Testis (tissue), 5 donors: ENCODE data around the gene BSPH1. TPM values are rescaled to one million over a fixed set of nuclear protein-coding genes. Genes with fewer than 3 reads are reported as not detected.

Experiments
- DNase-seq: peaks from one replicate; pipeline ENCODE4 v3.0.0-alpha.2; 2019
- H3K27ac ChIP-seq, 2 donors: fragments of 200-600 bp; sonication (generic); one replicate each; pipeline ENCODE4 v1.5.1; 2019
- H3K27me3 ChIP-seq: fragments of 200-600 bp; sonication (generic); one replicate; pipeline ENCODE4 v1.5.1; 2019
- H3K36me3 ChIP-seq: fragments of 200-600 bp; sonication (generic); one replicate; pipeline ENCODE4 v1.5.1; 2017; ENCODE audit warnings: low read depth; ENCODE audit errors: missing control alignments
- H3K4me1 ChIP-seq: fragments of 200-600 bp; sonication (generic); one replicate; pipeline ENCODE4 v1.5.1; 2019
- H3K4me3 ChIP-seq, 2 donors: fragments of 200-600 bp; sonication (generic); one replicate each; pipeline ENCODE4 v1.5.1; 2017 to 2019
- H3K9me3 ChIP-seq: fragments of 200-600 bp; sonication (generic); one replicate; pipeline ENCODE4 v1.5.1; 2017
- POLR2A ChIP-seq: fragments of 450-650 bp; IDR thresholded peaks from one replicate; pipeline ENCODE4 v1.6.1; 2017; ENCODE audit warnings: antibody characterized with exemption, mild to moderate bottlenecking, moderate library complexity
- WGBS, 2 donors: methylation state at CpG; one replicate each; pipeline ENCODE4 v1.1.5; 2018; 5-methylcytosine and 5-hydroxymethylcytosine counted together
- intact Hi-C: fragments of 100-400 bp; cut with DNase I; formaldehyde crosslinking; loops from one replicate; pipeline ENCODE4 v1.15.1; 2023; ENCODE audit warnings: low total_unique reads
- long read RNA-seq, 2 donors: transcript quantifications; one replicate each; lab custom pipeline, GENCODE V29; 2026
- polyA plus RNA-seq: library from polyadenylated mRNA; stranded (reverse); fragments of 350-450 nt; fragmentation: Illumina TruSeq; extraction: RNeasy Lipid Tissue Mini Kit (QIAGEN cat#74804); gene quantifications from one replicate; pipeline ENCODE4 v1.2.3, GENCODE V29; 2014; ENCODE audit warnings: low read depth, low replicate concordance; ENCODE audit not compliant: insufficient read depth
- total RNA-seq, 2 donors: library from RNA; depleted of rRNA; stranded (reverse); fragments of >200 nt; gene quantifications; one replicate each; pipeline ENCODE4 v1.2.3, GENCODE V29; 2016
- TF ChIP-seq, protein P1 (sequence below), 3 experiments: fragments of 450-650 bp in 2 of 3; fragments of 200-600 bp in 1 of 3; sonication (generic) in 1 of 3; IDR thresholded peaks; one replicate each; pipeline ENCODE4 v1.5.1; 2016 to 2019; ENCODE audit warnings: antibody characterized with exemption in 3 of 3, mild to moderate bottlenecking in 2 of 3, moderate library complexity in 1 of 3

Gene BSPH1
- total RNA-seq, result under 1 TPM in 1 of 2 donors, not detected in 1; 0.71 TPM
- polyA plus RNA-seq, result not detected
- long read RNA-seq, donor 1, result 0 reads
- long read RNA-seq, donor 2, result 0 reads

GRCh38 chr19:47992070-47992469 lies at the start of gene BSPH1:
Gene BSPH1 (minus strand): TSS chr19:47992170. CDS start chr19:47992081, 89 bp downstream.
- H3K27ac ChIP-seq, result no peak within 1 kb of the TSS
- TF ChIP-seq, protein P1, sequence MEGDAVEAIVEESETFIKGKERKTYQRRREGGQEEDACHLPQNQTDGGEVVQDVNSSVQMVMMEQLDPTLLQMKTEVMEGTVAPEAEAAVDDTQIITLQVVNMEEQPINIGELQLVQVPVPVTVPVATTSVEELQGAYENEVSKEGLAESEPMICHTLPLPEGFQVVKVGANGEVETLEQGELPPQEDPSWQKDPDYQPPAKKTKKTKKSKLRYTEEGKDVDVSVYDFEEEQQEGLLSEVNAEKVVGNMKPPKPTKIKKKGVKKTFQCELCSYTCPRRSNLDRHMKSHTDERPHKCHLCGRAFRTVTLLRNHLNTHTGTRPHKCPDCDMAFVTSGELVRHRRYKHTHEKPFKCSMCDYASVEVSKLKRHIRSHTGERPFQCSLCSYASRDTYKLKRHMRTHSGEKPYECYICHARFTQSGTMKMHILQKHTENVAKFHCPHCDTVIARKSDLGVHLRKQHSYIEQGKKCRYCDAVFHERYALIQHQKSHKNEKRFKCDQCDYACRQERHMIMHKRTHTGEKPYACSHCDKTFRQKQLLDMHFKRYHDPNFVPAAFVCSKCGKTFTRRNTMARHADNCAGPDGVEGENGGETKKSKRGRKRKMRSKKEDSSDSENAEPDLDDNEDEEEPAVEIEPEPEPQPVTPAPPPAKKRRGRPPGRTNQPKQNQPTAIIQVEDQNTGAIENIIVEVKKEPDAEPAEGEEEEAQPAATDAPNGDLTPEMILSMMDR (IDR thresholded peaks at IDR 0.05), result no peak
- no peak for TF ChIP-seq POLR2A
- H3K4me1 ChIP-seq, result no peaks in the 10 kb centered on the region
- H3K4me3 ChIP-seq, result no peak within 1 kb of the TSS
- no peaks in the 10 kb centered on the region for H3K27me3 ChIP-seq
- DNase-seq, result no peak
- H3K36me3 ChIP-seq, result no peaks in the 10 kb centered on the region
- no peaks in the 10 kb centered on the region for H3K9me3 ChIP-seq
- intact Hi-C loops, result no loop called here
- WGBS, 2 donors, result 71 to 73% methylated on average over 2 of the region's 2 CpGs

GRCh38 chr19:48036765-48037164 lies 44.8 kb upstream of the BSPH1 start:
- 88 to 92% methylated on average over 2 of the region's 2 CpGs for WGBS, 2 donors
- TF ChIP-seq POLR2A, result no peak
- TF ChIP-seq, protein P1 (IDR thresholded peaks at IDR 0.05), result no peak

DNA sequence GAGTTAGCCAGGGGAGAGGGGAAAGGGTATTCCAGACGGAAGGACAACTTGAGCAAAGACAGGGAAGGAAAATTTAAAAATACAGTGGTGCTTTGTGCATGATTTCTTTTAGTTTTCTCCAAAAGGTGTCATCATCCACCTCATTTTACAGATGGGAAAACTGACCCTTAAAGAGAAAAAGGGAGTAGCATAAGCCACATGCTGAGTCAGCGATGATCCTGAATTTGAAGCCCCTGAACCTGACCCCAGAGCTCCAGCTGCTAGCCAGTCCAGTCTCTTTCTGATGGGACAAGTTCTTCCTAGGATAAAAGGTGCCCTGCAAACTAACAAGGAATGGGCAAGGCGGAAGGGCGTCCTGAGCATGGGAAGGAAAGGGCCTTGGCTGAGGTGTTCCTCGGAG lies 41.6 kb upstream of the BSPH1 start:
- H3K4me1 ChIP-seq, result no peaks in the 10 kb centered on the region
- intact Hi-C loops, result no loop called here

More at GRCh38 chr19:48036765-48037164, 44.8 kb upstream of the BSPH1 start:
- no peak for DNase-seq
- Histone ChIP-seq H3K9me3 (no peaks in the 10 kb centered on the region), H3K4me1 (no peaks in the 10 kb centered on the region), H3K36me3 (no peaks in the 10 kb centered on the region), H3K27me3 (no peaks in the 10 kb centered on the region), H3K27ac (no peak overlapping the region), H3K4me3 (no peak overlapping the region)
- intact Hi-C loops, result no loop called here

GRCh38 chr19:48030073-48030472 lies 38.1 kb upstream of the BSPH1 start:
- no peaks in the 10 kb centered on the region for H3K27me3 ChIP-seq

More for the DNA sequence above, 41.6 kb upstream of the BSPH1 start:
- 72 to 80% methylated on average over 5 of the region's 5 CpGs for WGBS, 2 donors
- no peaks in the 10 kb centered on the region for H3K27me3 ChIP-seq
- H3K9me3 ChIP-seq, result no peaks in the 10 kb centered on the region
- DNase-seq, result no peak
- no peaks in the 10 kb centered on the region for H3K36me3 ChIP-seq
- H3K27ac ChIP-seq, result no peak overlapping the region
- H3K4me3 ChIP-seq, result no peak overlapping the region
- TF ChIP-seq, protein P1 (IDR thresholded peaks at IDR 0.05), result no peak
- TF ChIP-seq POLR2A, result no peak

More at GRCh38 chr19:48030073-48030472, 38.1 kb upstream of the BSPH1 start:
- intact Hi-C loops, result no loop called here
- TF ChIP-seq POLR2A, result no peak
- TF ChIP-seq, protein P1 (IDR thresholded peaks at IDR 0.05), result no peak
- H3K27ac ChIP-seq, result no peak overlapping the region
- 62 to 64% methylated on average over 10 of the region's 10 CpGs for WGBS, 2 donors
- no peak for DNase-seq
- H3K4me1 ChIP-seq, result no peaks in the 10 kb centered on the region
- H3K9me3 ChIP-seq, result no peaks in the 10 kb centered on the region
- no peaks in the 10 kb centered on the region for H3K36me3 ChIP-seq
- H3K4me3 ChIP-seq, result no peak overlapping the region
